ENCODE results near the gene GAB4.

- TF ChIP-seq CTCF (IDR thresholded peaks at IDR 0.05), result no peak
- no peak for TF ChIP-seq POLR2A (IDR thresholded peaks at IDR 0.05)
Observed at GRCh38 chr22:16989915-16990314, 18.1 kb downstream of the GAB4 start.

Data from stomach (tissue), 4 donors.